HEK293 (cell line): Measurements from ENCODE around the gene SLC48A1.

Experiments
- CTCF ChIA-PET: fragments of 350-600 bp; formaldehyde crosslinking; extraction: SDS; loops from one replicate; lab custom pipeline; 2021; ENCODE audit warnings: antibody characterized with exemption; lab: Yijun Ruan, JAX
- POLR2A ChIA-PET: fragments of 300-600 bp; formaldehyde crosslinking; extraction: SDS; loops from one replicate; lab custom pipeline; 2020; ENCODE audit warnings: antibody characterized with exemption, inconsistent platforms; lab: Yijun Ruan, JAX
- H3K27ac ChIP-seq: fragments of 200-500 bp; sonication (Bioruptor generic); 2 replicates; pipeline ENCODE4 v1.5.1; 2014; ENCODE audit warnings: low read depth, low read length, control low read depth, inconsistent platforms; ENCODE audit errors: extremely low read depth
- H3K36me3 ChIP-seq, 2 experiments: fragments of 200-500 bp in 1 of 2; sonication (Bioruptor generic) in 1 of 2; 1 replicate in 1 of 2; 2 replicates in 1 of 2; pipeline ENCODE4 v1.5.1; 2014 to 2017; ENCODE audit warnings: inconsistent platforms in 2 of 2, low read length in 2 of 2; ENCODE audit not compliant: control insufficient read depth in 2 of 2, insufficient read depth in 1 of 2
- H3K4me1 ChIP-seq: fragments of 200-500 bp; sonication (Bioruptor generic); 2 replicates; pipeline ENCODE4 v1.5.1; 2014; ENCODE audit warnings: mild to moderate bottlenecking, low read length, inconsistent platforms; ENCODE audit not compliant: control insufficient read depth, insufficient read depth
- H3K4me3 ChIP-seq: 2 replicates; pipeline ENCODE4 v1.5.1; 2011; ENCODE audit warnings: low read depth, mild to moderate bottlenecking, control low read depth, low read length, moderate library complexity
- H3K9me3 ChIP-seq: fragments of 200-500 bp; sonication (Bioruptor generic); 2 replicates; pipeline ENCODE4 v1.5.1; 2014; ENCODE audit warnings: low read depth, low read length, inconsistent platforms; ENCODE audit not compliant: control insufficient read depth, insufficient read depth
- CTCF ChIP-seq: fragments of 450-650 bp; formaldehyde crosslinking; IDR thresholded peaks from 2 replicates; pipeline ENCODE4 v1.5.1; 2016; ENCODE audit warnings: missing biosample characterization, missing genetic modification characterization
- EGR2 ChIP-seq: fragments of 450-650 bp; formaldehyde crosslinking; IDR thresholded peaks from 2 replicates; pipeline ENCODE4 v1.5.1; 2016; ENCODE audit warnings: low read depth, missing biosample characterization, missing genetic modification characterization
- FEZF1 ChIP-seq: fragments of 450-650 bp; formaldehyde crosslinking; IDR thresholded peaks from 2 replicates; pipeline ENCODE4 v1.5.1; 2016; ENCODE audit warnings: missing biosample characterization, missing genetic modification characterization
- KLF7 ChIP-seq: fragments of 450-650 bp; formaldehyde crosslinking; IDR thresholded peaks from 2 replicates; pipeline ENCODE4 v1.5.1; 2016; ENCODE audit warnings: missing biosample characterization, missing genetic modification characterization, borderline replicate concordance
- SCRT1 ChIP-seq: fragments of 450-650 bp; formaldehyde crosslinking; IDR thresholded peaks from 2 replicates; pipeline ENCODE4 v1.5.1; 2016; ENCODE audit warnings: missing biosample characterization, missing genetic modification characterization, borderline replicate concordance
- ZBTB17 ChIP-seq: fragments of 450-650 bp; formaldehyde crosslinking; IDR thresholded peaks from 2 replicates; pipeline ENCODE4 v1.5.1; 2016; ENCODE audit warnings: missing biosample characterization, missing genetic modification characterization
- ZFHX2 ChIP-seq: fragments of 450-650 bp; formaldehyde crosslinking; conservative IDR thresholded peaks from 2 replicates; pipeline ENCODE4 v1.5.1; 2016; ENCODE audit warnings: missing biosample characterization, missing genetic modification characterization
- ZNF23 ChIP-seq: fragments of 450-650 bp; formaldehyde crosslinking; IDR thresholded peaks from 2 replicates; pipeline ENCODE4 v1.5.1; 2016; ENCODE audit warnings: missing biosample characterization, missing genetic modification characterization, borderline replicate concordance
- ZNF248 ChIP-seq: fragments of 450-650 bp; formaldehyde crosslinking; IDR thresholded peaks from 2 replicates; pipeline ENCODE4 v1.5.1; 2017; ENCODE audit warnings: missing biosample characterization, missing genetic modification characterization
- ZNF449 ChIP-seq: fragments of 450-650 bp; formaldehyde crosslinking; IDR thresholded peaks from 2 replicates; pipeline ENCODE4 v1.5.1; 2017; ENCODE audit warnings: missing biosample characterization, mild to moderate bottlenecking, missing genetic modification characterization, moderate library complexity
- ZNF645 ChIP-seq: fragments of 450-650 bp; formaldehyde crosslinking; IDR thresholded peaks from 2 replicates; pipeline ENCODE4; 2016; ENCODE audit warnings: missing biosample characterization, missing genetic modification characterization
- ZNF843 ChIP-seq: fragments of 450-650 bp; formaldehyde crosslinking; IDR thresholded peaks from 2 replicates; pipeline ENCODE4 v1.5.1; 2016; ENCODE audit warnings: missing biosample characterization, missing genetic modification characterization
- TF ChIP-seq, protein P1 (sequence below): fragments of 450-650 bp; formaldehyde crosslinking; IDR thresholded peaks from 2 replicates; pipeline ENCODE4 v1.5.1; 2016; ENCODE audit warnings: missing biosample characterization, missing genetic modification characterization
- TF ChIP-seq, protein P2 (sequence below): IDR thresholded peaks from 2 replicates; pipeline ENCODE4 v1.6.1; 2011; ENCODE audit warnings: mild to moderate bottlenecking, low read depth, low read length, borderline replicate concordance

Gene SLC48A1

GRCh38 chr12:47747596-47748506, 25.2 kb upstream of the SLC48A1 start:
- H3K36me3 ChIP-seq: no peaks in the 10 kb centered on the region
- TF ChIP-seq CTCF (tag by site-specific recombination): 0 out of 2 replicates have a peak, but pooled peaks have one; percentile 16
- TF ChIP-seq, protein P1, sequence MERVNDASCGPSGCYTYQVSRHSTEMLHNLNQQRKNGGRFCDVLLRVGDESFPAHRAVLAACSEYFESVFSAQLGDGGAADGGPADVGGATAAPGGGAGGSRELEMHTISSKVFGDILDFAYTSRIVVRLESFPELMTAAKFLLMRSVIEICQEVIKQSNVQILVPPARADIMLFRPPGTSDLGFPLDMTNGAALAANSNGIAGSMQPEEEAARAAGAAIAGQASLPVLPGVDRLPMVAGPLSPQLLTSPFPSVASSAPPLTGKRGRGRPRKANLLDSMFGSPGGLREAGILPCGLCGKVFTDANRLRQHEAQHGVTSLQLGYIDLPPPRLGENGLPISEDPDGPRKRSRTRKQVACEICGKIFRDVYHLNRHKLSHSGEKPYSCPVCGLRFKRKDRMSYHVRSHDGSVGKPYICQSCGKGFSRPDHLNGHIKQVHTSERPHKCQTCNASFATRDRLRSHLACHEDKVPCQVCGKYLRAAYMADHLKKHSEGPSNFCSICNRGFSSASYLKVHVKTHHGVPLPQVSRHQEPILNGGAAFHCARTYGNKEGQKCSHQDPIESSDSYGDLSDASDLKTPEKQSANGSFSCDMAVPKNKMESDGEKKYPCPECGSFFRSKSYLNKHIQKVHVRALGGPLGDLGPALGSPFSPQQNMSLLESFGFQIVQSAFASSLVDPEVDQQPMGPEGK (tag by site-specific recombination): no peak
- TF ChIP-seq ZNF645 (tag by site-specific recombination): no peak
- TF ChIP-seq ZNF449 (tag by site-specific recombination): no peak
- POLR2A ChIA-PET: interaction anchor here (1.5 kb wide), 1 partner anchor 19 kb away, joined by 3 read pairs; no protein-coding TSS in a partner anchor
- CTCF ChIA-PET: interaction anchor here (1.1 to 9.9 kb wide), 6 partner anchors 10 to 89 kb away, joined by 3 to 353 read pairs (median 17); partner anchors contain the start of gene ENDOU
- no peak overlapping the region for H3K27ac ChIP-seq
- no peaks in the 10 kb centered on the region for H3K9me3 ChIP-seq
- no peaks in the 10 kb centered on the region for H3K4me1 ChIP-seq
- no peak overlapping the region for H3K4me3 ChIP-seq

DNA sequence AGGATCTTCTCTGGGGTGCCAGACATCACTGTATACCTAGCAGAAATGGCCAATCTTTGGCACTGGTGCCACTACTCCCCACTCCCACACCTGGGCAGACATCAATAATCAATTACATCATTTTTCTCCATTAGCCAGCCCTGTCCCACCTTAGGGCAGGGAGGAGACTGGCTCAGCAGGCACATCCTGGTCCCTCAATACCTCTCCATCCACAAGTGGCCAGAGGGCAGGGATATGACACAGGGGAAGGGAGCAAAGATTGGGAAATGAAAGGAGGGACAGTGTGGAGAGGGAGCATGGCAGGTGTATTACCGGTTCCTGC, 24.6 kb upstream of the SLC48A1 start:
- Histone ChIP-seq H3K36me3 (no peaks in the 10 kb centered on the region), H3K27ac (no peak overlapping the region), H3K4me1 (no peaks in the 10 kb centered on the region), H3K9me3 (no peaks in the 10 kb centered on the region), H3K4me3 (no peak overlapping the region)
- TF ChIP-seq ZNF248 (tag by site-specific recombination) (no peak), KLF7 (tag by site-specific recombination) (no peak), ZBTB17 (tag by site-specific recombination) (peak; percentile 66), ZNF23 (tag by site-specific recombination) (peak; percentile 83; the same call in 1 of the 2 replicates)
- ChIA-PET CTCF (interaction anchor here (1.6 to 8.9 kb wide), 3 partner anchors 9 to 88 kb away, joined by 3 to 264 read pairs (median 31); no protein-coding TSS in a partner anchor), POLR2A (interaction anchor here (1.5 kb wide), 1 partner anchor 18 kb away, joined by 3 read pairs; no protein-coding TSS in a partner anchor)

DNA sequence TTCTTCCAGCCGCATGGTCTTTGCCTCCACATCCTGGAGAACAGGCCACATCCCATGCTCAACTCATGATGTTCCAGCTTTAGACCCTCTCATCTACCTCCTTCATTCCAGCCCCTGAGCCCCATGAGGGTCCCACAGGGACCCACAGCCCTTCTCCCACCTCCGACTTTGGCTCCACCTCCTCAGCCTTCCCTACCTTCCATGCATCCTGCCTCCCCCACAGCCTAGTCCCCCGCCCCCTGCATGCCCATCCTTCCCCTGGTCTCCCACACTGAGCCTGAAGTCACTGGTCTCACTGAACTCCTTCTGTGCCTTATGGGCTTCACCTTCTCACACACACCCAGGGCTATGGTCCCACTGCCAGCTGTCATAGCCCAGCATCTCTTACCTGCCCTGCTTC, 24.1 kb upstream of the SLC48A1 start:
- no peaks in the 10 kb centered on the region for H3K4me1 ChIP-seq
- H3K27ac ChIP-seq: no peak overlapping the region
- no peaks in the 10 kb centered on the region for H3K9me3 ChIP-seq
- no peak overlapping the region for H3K4me3 ChIP-seq
- CTCF ChIA-PET: interaction anchor here (1.6 to 2.8 kb wide), 2 partner anchors 9 to 18 kb away, joined by 3 to 31 read pairs; no protein-coding TSS in a partner anchor
- POLR2A ChIA-PET: interaction anchor here (1.5 kb wide), 1 partner anchor 18 kb away, joined by 3 read pairs; no protein-coding TSS in a partner anchor
- H3K36me3 ChIP-seq: no peaks in the 10 kb centered on the region
- TF ChIP-seq, protein P2, sequence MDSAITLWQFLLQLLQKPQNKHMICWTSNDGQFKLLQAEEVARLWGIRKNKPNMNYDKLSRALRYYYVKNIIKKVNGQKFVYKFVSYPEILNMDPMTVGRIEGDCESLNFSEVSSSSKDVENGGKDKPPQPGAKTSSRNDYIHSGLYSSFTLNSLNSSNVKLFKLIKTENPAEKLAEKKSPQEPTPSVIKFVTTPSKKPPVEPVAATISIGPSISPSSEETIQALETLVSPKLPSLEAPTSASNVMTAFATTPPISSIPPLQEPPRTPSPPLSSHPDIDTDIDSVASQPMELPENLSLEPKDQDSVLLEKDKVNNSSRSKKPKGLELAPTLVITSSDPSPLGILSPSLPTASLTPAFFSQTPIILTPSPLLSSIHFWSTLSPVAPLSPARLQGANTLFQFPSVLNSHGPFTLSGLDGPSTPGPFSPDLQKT: no peak
- TF ChIP-seq SCRT1 (tag by site-specific recombination) (no peak), FEZF1 (tag by site-specific recombination) (no peak), ZFHX2 (tag by site-specific recombination) (peak; percentile 53; the same call in 1 of the 2 replicates), EGR2 (tag by site-specific recombination) (peak; percentile 82), ZNF843 (tag by site-specific recombination) (no peak)
